Neural cell (in vitro differentiated cells): ENCODE data around the gene GPR161. TPM values are rescaled to one million over a fixed set of nuclear protein-coding genes. Genes with fewer than 3 reads are reported as not detected.

Experiments used
- H2AFZ ChIP-seq: fragments of 200-600, 300-800 bp; sonication (generic), shearing (Covaris generic); 2 replicates; pipeline ENCODE4 v1.6.0; 2014; ENCODE audit warnings: low read depth, mild to moderate bottlenecking, antibody characterized with exemption, low read length, moderate library complexity
- H3F3A ChIP-seq: fragments of 200-600 bp; shearing (Covaris generic); 2 replicates; pipeline ENCODE4 v1.6.1; 2016; ENCODE audit warnings: mild to moderate bottlenecking, moderate library complexity, mixed read lengths, antibody characterized with exemption, low read length; ENCODE audit not compliant: insufficient read depth, poor library complexity, severe bottlenecking
- H3K27ac ChIP-seq: fragments of 200-600, 300-800 bp; sonication (generic), shearing (Covaris generic); 2 replicates; pipeline ENCODE4 v1.5.1; 2014; ENCODE audit warnings: mild to moderate bottlenecking, low read length, moderate library complexity
- H3K27me3 ChIP-seq: fragments of 300-800, 200-600 bp; sonication (generic), shearing (Covaris generic); 2 replicates; pipeline ENCODE4 v1.6.0; 2014; ENCODE audit warnings: mild to moderate bottlenecking, low read depth, low read length, moderate library complexity; ENCODE audit not compliant: insufficient read depth
- H3K36me3 ChIP-seq: fragments of 300-800, 200-600 bp; sonication (generic), shearing (Covaris generic); 2 replicates; pipeline ENCODE4 v1.5.1; 2014; ENCODE audit warnings: mild to moderate bottlenecking, antibody characterized with exemption, low read length, moderate library complexity; ENCODE audit not compliant: insufficient read depth
- H3K4me2 ChIP-seq: fragments of 300-800, 200-600 bp; sonication (generic), shearing (Covaris generic); 2 replicates; pipeline ENCODE4 v1.6.0; 2014; ENCODE audit warnings: mild to moderate bottlenecking, low read length
- H3K4me3 ChIP-seq: fragments of 300-800, 200-600 bp; sonication (generic), shearing (Covaris generic); 2 replicates; pipeline ENCODE4 v1.5.1; 2014; ENCODE audit warnings: mild to moderate bottlenecking, low read length, moderate library complexity
- H3K79me2 ChIP-seq: fragments of 200-600 bp; shearing (Covaris generic); replicated peaks from 2 replicates; pipeline ENCODE4 v1.6.0; 2014; ENCODE audit warnings: mild to moderate bottlenecking, low read length, moderate library complexity; ENCODE audit not compliant: insufficient read depth
- H3K9ac ChIP-seq: fragments of 300-800, 200-600 bp; sonication (generic), shearing (Covaris generic); 2 replicates; pipeline ENCODE4 v1.6.1; 2016; ENCODE audit warnings: mild to moderate bottlenecking, low read length, mixed read lengths
- H3K9me2 ChIP-seq: fragments of 200-600 bp; shearing (Covaris generic); 2 replicates; pipeline ENCODE4 v1.6.1; 2016; ENCODE audit warnings: mild to moderate bottlenecking, low read length, mixed read lengths; ENCODE audit not compliant: insufficient read depth
- H3K9me3 ChIP-seq: fragments of 200-600, 300-800 bp; sonication (generic), shearing (Covaris generic); 2 replicates; pipeline ENCODE4 v1.6.1; 2016; ENCODE audit warnings: mild to moderate bottlenecking, mixed run types, low read length, moderate library complexity, mixed read lengths
- H4K20me1 ChIP-seq: fragments of 200-600 bp; shearing (Covaris generic); 2 replicates; pipeline ENCODE4 v1.6.1; 2016; ENCODE audit warnings: mild to moderate bottlenecking, mixed run types; ENCODE audit not compliant: insufficient read depth
- CTCF ChIP-seq: fragments of 450-650 bp; IDR thresholded peaks from 2 replicates; pipeline ENCODE4 v1.5.1; 2014; ENCODE audit warnings: antibody characterized with exemption, mild to moderate bottlenecking, moderate library complexity; ENCODE audit not compliant: poor library complexity, severe bottlenecking
- EP300 ChIP-seq: fragments of 450-650 bp; conservative IDR thresholded peaks from 2 replicates; pipeline ENCODE4 v1.6.1; 2014; ENCODE audit warnings: antibody characterized with exemption, mild to moderate bottlenecking, moderate library complexity; ENCODE audit not compliant: poor library complexity, severe bottlenecking
- EZH2 ChIP-seq: fragments of 200-600, 300-800 bp; shearing (Covaris generic), sonication (generic); IDR thresholded peaks from 2 replicates; pipeline ENCODE4 v1.6.1; 2014; ENCODE audit warnings: antibody characterized with exemption, low read length, borderline replicate concordance, mild to moderate bottlenecking; ENCODE audit not compliant: insufficient read depth, poor library complexity, severe bottlenecking
- MXI1 ChIP-seq: fragments of 450-650 bp; conservative IDR thresholded peaks from 2 replicates; pipeline ENCODE4 v1.6.1; 2014; ENCODE audit warnings: antibody characterized with exemption, mild to moderate bottlenecking; ENCODE audit not compliant: poor library complexity, severe bottlenecking
- POLR2AphosphoS5 ChIP-seq: IDR thresholded peaks from 2 replicates; pipeline ENCODE4 v1.6.1; 2012
- RAD21 ChIP-seq: fragments of 450-650 bp; conservative IDR thresholded peaks from 2 replicates; pipeline ENCODE4 v1.6.1; 2014; ENCODE audit warnings: antibody characterized with exemption, mild to moderate bottlenecking, moderate library complexity
- REST ChIP-seq: IDR thresholded peaks from 2 replicates; pipeline ENCODE4 v1.6.1; 2012; ENCODE audit warnings: borderline replicate concordance
- SMC3 ChIP-seq: fragments of 450-650 bp; conservative IDR thresholded peaks from 2 replicates; pipeline ENCODE4 v1.6.1; 2014; ENCODE audit warnings: antibody characterized with exemption, mild to moderate bottlenecking, moderate library complexity; ENCODE audit not compliant: poor library complexity
- TAF1 ChIP-seq: IDR thresholded peaks from 2 replicates; pipeline ENCODE4 v1.6.1; 2012; ENCODE audit warnings: low read depth
- polyA plus RNA-seq: library from polyadenylated mRNA; depleted of rRNA; stranded (reverse); fragments of >200 nt; gene quantifications from 2 replicates; pipeline ENCODE4 v1.2.3, GENCODE V29; 2014

GPR161 gene
- polyA plus RNA-seq, 1 donor from 2014 or later, result 39.0 TPM

GRCh38 chr1:168146626-168147025, 9.9 kb upstream of the GPR161 start:
- no peaks in the 10 kb centered on the region for H3K9me3 ChIP-seq
- no peaks in the 10 kb centered on the region for H3K79me2 ChIP-seq
- no peak overlapping the region for H3K9ac ChIP-seq
- no peaks in the 10 kb centered on the region for H3F3A ChIP-seq
- no peak overlapping the region for H3K4me2 ChIP-seq
- H2AFZ ChIP-seq, result no peak overlapping the region
- no peak overlapping the region for H3K4me3 ChIP-seq
- TF ChIP-seq EZH2 (no peak), TAF1 (no peak), RAD21 (no peak), EP300 (no peak), MXI1 (no peak), REST (no peak), SMC3 (no peak), CTCF (no peak), POLR2AphosphoS5 (no peak)
- H3K27ac ChIP-seq, result no peak overlapping the region
- H4K20me1 ChIP-seq, result no peaks in the 10 kb centered on the region
- no peaks in the 10 kb centered on the region for H3K9me2 ChIP-seq
- H3K36me3 ChIP-seq, result no peaks in the 10 kb centered on the region
- no peaks in the 10 kb centered on the region for H3K27me3 ChIP-seq

GRCh38 chr1:168146160-168146539, 9.4 kb upstream of the GPR161 start:
- no peak overlapping the region for H2AFZ ChIP-seq
- no peak overlapping the region for H3K4me2 ChIP-seq
- TF ChIP-seq SMC3 (no peak), CTCF (no peak), RAD21 (no peak), TAF1 (no peak), MXI1 (no peak), POLR2AphosphoS5 (no peak), EP300 (no peak), REST (no peak), EZH2 (no peak)
- H3K27me3 ChIP-seq, result no peaks in the 10 kb centered on the region
- no peaks in the 10 kb centered on the region for H3K9me3 ChIP-seq
- no peak overlapping the region for H3K27ac ChIP-seq
- H3K4me3 ChIP-seq, result no peak overlapping the region
- H3K9me2 ChIP-seq, result no peaks in the 10 kb centered on the region
- no peaks in the 10 kb centered on the region for H3F3A ChIP-seq
- no peaks in the 10 kb centered on the region for H4K20me1 ChIP-seq
- H3K9ac ChIP-seq, result no peak overlapping the region
- H3K79me2 ChIP-seq, result no peaks in the 10 kb centered on the region
- no peaks in the 10 kb centered on the region for H3K36me3 ChIP-seq
